ENCODE measurements around the gene HOXD13.

The HOXD13 gene

GRCh38 chr2:176079831-176080539 lies 12.5 kb upstream of the HOXD13 start:
- no peak overlapping the region for H3K27ac ChIP-seq (ENCODE audit: low read length)
- H3K4me3 ChIP-seq (ENCODE audit: low read length): no peak overlapping the region

GRCh38 chr2:176080540-176081375 lies 11.8 kb upstream of the HOXD13 start:
- TF ChIP-seq, protein P1, sequence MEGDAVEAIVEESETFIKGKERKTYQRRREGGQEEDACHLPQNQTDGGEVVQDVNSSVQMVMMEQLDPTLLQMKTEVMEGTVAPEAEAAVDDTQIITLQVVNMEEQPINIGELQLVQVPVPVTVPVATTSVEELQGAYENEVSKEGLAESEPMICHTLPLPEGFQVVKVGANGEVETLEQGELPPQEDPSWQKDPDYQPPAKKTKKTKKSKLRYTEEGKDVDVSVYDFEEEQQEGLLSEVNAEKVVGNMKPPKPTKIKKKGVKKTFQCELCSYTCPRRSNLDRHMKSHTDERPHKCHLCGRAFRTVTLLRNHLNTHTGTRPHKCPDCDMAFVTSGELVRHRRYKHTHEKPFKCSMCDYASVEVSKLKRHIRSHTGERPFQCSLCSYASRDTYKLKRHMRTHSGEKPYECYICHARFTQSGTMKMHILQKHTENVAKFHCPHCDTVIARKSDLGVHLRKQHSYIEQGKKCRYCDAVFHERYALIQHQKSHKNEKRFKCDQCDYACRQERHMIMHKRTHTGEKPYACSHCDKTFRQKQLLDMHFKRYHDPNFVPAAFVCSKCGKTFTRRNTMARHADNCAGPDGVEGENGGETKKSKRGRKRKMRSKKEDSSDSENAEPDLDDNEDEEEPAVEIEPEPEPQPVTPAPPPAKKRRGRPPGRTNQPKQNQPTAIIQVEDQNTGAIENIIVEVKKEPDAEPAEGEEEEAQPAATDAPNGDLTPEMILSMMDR (IDR thresholded peaks at IDR 0.05; ENCODE audit: low read length): no peak
- TF ChIP-seq EZH2 (optimal IDR thresholded peaks at IDR 0.05; ENCODE audit: low read depth, low read length): no peak
- TF ChIP-seq EZH2phosphoT487 (IDR thresholded peaks at IDR 0.05; ENCODE audit: low read length): no peak
- Histone ChIP-seq H3K4me3 (ENCODE audit: low read length) (no peak overlapping the region), H3K4me2 (ENCODE audit: low read depth, low read length) (no peak overlapping the region), H4K20me1 (ENCODE audit: insufficient read depth, low read length) (no peaks in the 10 kb centered on the region), H2AFZ (ENCODE audit: low read length) (no peak overlapping the region), H3K4me1 (ENCODE audit: low read length) (no peaks in the 10 kb centered on the region), H3K27me3 (replicated peaks; ENCODE audit: insufficient read depth, low read length) (no peaks in the 10 kb centered on the region), H3K27ac (ENCODE audit: low read length) (no peak overlapping the region), H3K9ac (ENCODE audit: low read length) (no peak overlapping the region), H3K9me3 (replicated peaks; ENCODE audit: insufficient read depth, low read length) (no peaks in the 10 kb centered on the region), H3F3A (ENCODE audit: insufficient read depth, low read length) (no peaks in the 10 kb centered on the region), H3K36me3 (replicated peaks; ENCODE audit: insufficient read depth, low read length) (no peaks in the 10 kb centered on the region), H3K79me2 (ENCODE audit: low read length) (no peaks in the 10 kb centered on the region), H3K9me2 (replicated peaks; ENCODE audit: insufficient read depth, low read length) (no peaks in the 10 kb centered on the region)
- no peak for DNase-seq

More at GRCh38 chr2:176079831-176080539, 12.5 kb upstream of the HOXD13 start:
- Histone ChIP-seq H3K36me3 (replicated peaks; ENCODE audit: insufficient read depth, low read length) (no peaks in the 10 kb centered on the region), H3F3A (ENCODE audit: insufficient read depth, low read length) (no peaks in the 10 kb centered on the region), H3K79me2 (ENCODE audit: low read length) (no peaks in the 10 kb centered on the region), H2AFZ (ENCODE audit: low read length) (no peak overlapping the region), H3K4me1 (ENCODE audit: low read length) (no peaks in the 10 kb centered on the region), H3K27me3 (replicated peaks; ENCODE audit: insufficient read depth, low read length) (no peaks in the 10 kb centered on the region), H3K4me2 (ENCODE audit: low read depth, low read length) (no peak overlapping the region), H3K9me2 (replicated peaks; ENCODE audit: insufficient read depth, low read length) (no peaks in the 10 kb centered on the region), H3K9ac (ENCODE audit: low read length) (no peak overlapping the region), H4K20me1 (ENCODE audit: insufficient read depth, low read length) (no peaks in the 10 kb centered on the region), H3K9me3 (replicated peaks; ENCODE audit: insufficient read depth, low read length) (no peaks in the 10 kb centered on the region)
- TF ChIP-seq, protein P1 (IDR thresholded peaks at IDR 0.05; ENCODE audit: low read length): 0 out of 2 replicates have a peak, but pooled peaks have one; percentile 10
- TF ChIP-seq EZH2phosphoT487 (IDR thresholded peaks at IDR 0.05; ENCODE audit: low read length): no peak
- no peak for TF ChIP-seq EZH2 (optimal IDR thresholded peaks at IDR 0.05; ENCODE audit: low read depth, low read length)
- DNase-seq: no peak

GRCh38 chr2:176081376-176081836 lies 11.1 kb upstream of the HOXD13 start:
- Histone ChIP-seq H3K27ac (ENCODE audit: low read length) (no peak overlapping the region), H2AFZ (ENCODE audit: low read length) (no peak overlapping the region), H3K4me1 (ENCODE audit: low read length) (no peaks in the 10 kb centered on the region), H3F3A (ENCODE audit: insufficient read depth, low read length) (no peaks in the 10 kb centered on the region), H3K4me3 (ENCODE audit: low read length) (no peak overlapping the region), H3K9ac (ENCODE audit: low read length) (no peak overlapping the region), H3K9me2 (replicated peaks; ENCODE audit: insufficient read depth, low read length) (no peaks in the 10 kb centered on the region), H3K27me3 (replicated peaks; ENCODE audit: insufficient read depth, low read length) (no peaks in the 10 kb centered on the region), H4K20me1 (ENCODE audit: insufficient read depth, low read length) (no peaks in the 10 kb centered on the region), H3K79me2 (ENCODE audit: low read length) (no peaks in the 10 kb centered on the region), H3K36me3 (replicated peaks; ENCODE audit: insufficient read depth, low read length) (no peaks in the 10 kb centered on the region), H3K4me2 (ENCODE audit: low read depth, low read length) (no peak overlapping the region), H3K9me3 (replicated peaks; ENCODE audit: insufficient read depth, low read length) (no peaks in the 10 kb centered on the region)
- TF ChIP-seq EZH2phosphoT487 (IDR thresholded peaks at IDR 0.05; ENCODE audit: low read length): no peak
- TF ChIP-seq EZH2 (optimal IDR thresholded peaks at IDR 0.05; ENCODE audit: low read depth, low read length): no peak
- TF ChIP-seq, protein P1 (IDR thresholded peaks at IDR 0.05; ENCODE audit: low read length): no peak
- no peak for DNase-seq

Data from MM.1S (cell line).